ENCODE measurements around the gene PCNX2.
"Not testable (repeated sequence)": the region's sequence is repeated elsewhere in the genome, so short reads cannot be mapped to it uniquely, and the experiment has no call there.

PCNX2 gene

DNA sequence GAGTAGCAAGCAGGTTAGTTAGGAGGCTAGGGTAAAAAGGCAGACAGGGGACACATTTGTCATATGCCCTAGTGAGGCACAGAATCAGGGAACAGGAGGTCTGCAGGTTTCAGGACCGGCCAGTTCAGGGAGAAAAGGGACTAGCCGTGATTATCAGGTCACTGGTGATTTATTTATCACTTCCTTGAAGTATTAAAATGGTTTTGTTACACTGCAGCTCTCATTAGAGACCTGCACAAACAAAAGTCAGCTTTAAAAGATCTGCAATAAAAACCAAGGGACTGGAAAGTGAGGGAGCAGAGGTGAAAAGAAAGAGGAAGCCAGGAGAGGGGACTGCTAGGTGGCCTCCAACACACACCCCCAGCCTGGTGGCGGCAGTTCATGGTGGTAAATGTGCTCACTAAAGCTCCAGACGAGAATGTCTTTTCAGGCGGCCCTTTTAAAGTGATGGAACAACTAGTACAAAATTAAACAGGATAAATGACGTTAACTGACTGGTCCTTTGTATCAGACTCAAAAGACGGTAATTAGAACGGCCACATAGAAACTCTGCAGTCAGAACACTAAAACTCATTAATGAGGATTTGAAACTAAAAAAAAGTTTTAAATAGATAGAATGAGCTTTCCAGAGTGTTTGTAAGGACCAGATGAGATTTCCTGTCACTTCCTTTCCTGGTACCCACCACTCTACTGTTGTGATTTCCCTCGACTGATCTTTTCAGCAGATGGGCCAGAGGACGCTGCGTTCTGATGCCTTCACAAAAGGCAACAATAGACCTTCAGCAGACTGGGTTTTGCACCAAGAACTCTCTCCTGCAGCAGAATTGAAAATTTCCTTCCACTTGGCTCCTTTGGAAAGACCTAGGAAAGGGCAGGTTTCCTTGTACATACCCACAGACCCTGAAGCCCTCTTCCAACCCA, 208.3 kb downstream of the PCNX2 start:
- H3K9me3 ChIP-seq (ENCODE audit: control insufficient read depth, insufficient read depth, low read length): no peaks in the 10 kb centered on the region
- no peak overlapping the region for H3K9ac ChIP-seq (ENCODE audit: low read depth, low read length)
- no peak overlapping the region for H3K4me3 ChIP-seq (ENCODE audit: low read depth, low read length)
- no peaks in the 10 kb centered on the region for H3K36me3 ChIP-seq (ENCODE audit: control insufficient read depth, insufficient read depth, low read length)
- H3K27me3 ChIP-seq (ENCODE audit: control insufficient read depth, insufficient read depth, low read length): no peaks in the 10 kb centered on the region
- H3K4me1 ChIP-seq (ENCODE audit: control insufficient read depth, insufficient read depth, low read length): no peaks in the 10 kb centered on the region

DNA sequence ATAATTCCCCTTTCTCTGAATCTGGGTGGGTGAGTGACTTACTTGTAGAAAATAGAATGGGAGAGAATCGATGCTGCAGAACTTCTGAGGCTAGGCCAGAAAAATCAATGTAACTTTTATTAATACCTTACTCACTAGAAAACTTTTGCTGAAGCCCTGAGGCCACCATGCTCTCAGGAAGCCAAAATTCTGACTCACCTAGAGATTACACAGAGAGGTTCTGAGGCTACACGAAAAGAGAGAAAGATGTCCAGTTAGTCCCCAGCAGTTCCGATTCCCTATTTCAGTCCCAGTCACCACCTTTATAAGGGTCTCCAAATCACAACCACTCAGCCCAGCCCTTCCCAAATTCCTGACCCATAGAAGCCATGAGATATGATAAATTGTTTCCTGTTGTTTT, 210.0 kb downstream of the PCNX2 start:
- Histone ChIP-seq H3K36me3 (ENCODE audit: control insufficient read depth, insufficient read depth, low read length) (no peaks in the 10 kb centered on the region), H3K9ac (ENCODE audit: low read depth, low read length) (no peak overlapping the region), H3K4me1 (ENCODE audit: control insufficient read depth, insufficient read depth, low read length) (no peaks in the 10 kb centered on the region), H3K9me3 (ENCODE audit: control insufficient read depth, insufficient read depth, low read length) (no peaks in the 10 kb centered on the region), H3K4me3 (ENCODE audit: low read depth, low read length) (no peak overlapping the region), H3K27me3 (ENCODE audit: control insufficient read depth, insufficient read depth, low read length) (no peaks in the 10 kb centered on the region)

GRCh38 chr1:233082778-233083550, 212.6 kb downstream of the PCNX2 start:
- no peaks in the 10 kb centered on the region for H3K4me1 ChIP-seq (ENCODE audit: control insufficient read depth, insufficient read depth, low read length)
- H3K36me3 ChIP-seq (ENCODE audit: control insufficient read depth, insufficient read depth, low read length): no peaks in the 10 kb centered on the region
- H3K9ac ChIP-seq (ENCODE audit: low read depth, low read length): no peak overlapping the region
- no peaks in the 10 kb centered on the region for H3K27me3 ChIP-seq (ENCODE audit: control insufficient read depth, insufficient read depth, low read length)
- H3K9me3 ChIP-seq (ENCODE audit: control insufficient read depth, insufficient read depth, low read length): no peaks in the 10 kb centered on the region
- H3K4me3 ChIP-seq (ENCODE audit: low read depth, low read length): no peak overlapping the region

- Histone ChIP-seq H3K4me3 (ENCODE audit: low read depth, low read length) (no peak overlapping the region), H3K4me1 (ENCODE audit: control insufficient read depth, insufficient read depth, low read length) (no peaks in the 10 kb centered on the region), H3K9me3 (ENCODE audit: control insufficient read depth, insufficient read depth, low read length) (no peaks in the 10 kb centered on the region), H3K9ac (ENCODE audit: low read depth, low read length) (no peak overlapping the region), H3K27me3 (ENCODE audit: control insufficient read depth, insufficient read depth, low read length) (no peaks in the 10 kb centered on the region), H3K36me3 (ENCODE audit: control insufficient read depth, insufficient read depth, low read length) (no peaks in the 10 kb centered on the region)
These were observed 213.8 kb downstream of the PCNX2 start for GRCh38 chr1:233081735-233082134.

DNA sequence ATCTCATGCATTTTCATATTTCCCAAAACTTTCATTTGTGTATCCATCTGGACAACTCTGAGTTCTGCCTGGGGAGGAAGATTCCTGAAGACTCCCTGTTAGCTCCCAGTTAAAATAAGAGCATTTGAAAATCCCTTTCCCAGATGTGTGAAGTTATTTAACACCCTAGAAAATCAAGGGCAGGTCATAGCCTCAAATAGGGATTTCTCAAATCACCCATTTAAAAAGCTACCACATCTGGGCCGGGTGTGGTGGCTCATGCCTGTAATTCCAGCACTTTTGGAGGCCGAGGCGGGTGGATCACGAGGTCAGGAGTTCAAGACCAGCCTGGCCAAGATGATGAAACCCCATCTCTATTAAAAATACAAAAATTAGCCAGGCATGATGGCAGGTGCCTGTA, 214.7 kb downstream of the PCNX2 start:
- not testable (repeated sequence) for H3K9me3 ChIP-seq (ENCODE audit: control insufficient read depth, insufficient read depth, low read length); H3K4me3 ChIP-seq (ENCODE audit: low read depth, low read length); H3K27me3 ChIP-seq (ENCODE audit: control insufficient read depth, insufficient read depth, low read length); H3K36me3 ChIP-seq (ENCODE audit: control insufficient read depth, insufficient read depth, low read length); H3K4me1 ChIP-seq (ENCODE audit: control insufficient read depth, insufficient read depth, low read length); H3K9ac ChIP-seq (ENCODE audit: low read depth, low read length)

GRCh38 chr1:233080286-233080685, 215.2 kb downstream of the PCNX2 start:
- no peaks in the 10 kb centered on the region for H3K4me1 ChIP-seq (ENCODE audit: control insufficient read depth, insufficient read depth, low read length)
- H3K9me3 ChIP-seq (ENCODE audit: control insufficient read depth, insufficient read depth, low read length): no peaks in the 10 kb centered on the region
- H3K36me3 ChIP-seq (ENCODE audit: control insufficient read depth, insufficient read depth, low read length): no peaks in the 10 kb centered on the region
- no peak overlapping the region for H3K4me3 ChIP-seq (ENCODE audit: low read depth, low read length)
- H3K27me3 ChIP-seq (ENCODE audit: control insufficient read depth, insufficient read depth, low read length): no peaks in the 10 kb centered on the region
- H3K9ac ChIP-seq (ENCODE audit: low read depth, low read length): no peak overlapping the region

GRCh38 chr1:233079574-233079973, 216.0 kb downstream of the PCNX2 start:
- H3K4me3 ChIP-seq (ENCODE audit: low read depth, low read length): no peak overlapping the region
- no peaks in the 10 kb centered on the region for H3K36me3 ChIP-seq (ENCODE audit: control insufficient read depth, insufficient read depth, low read length)
- no peak overlapping the region for H3K9ac ChIP-seq (ENCODE audit: low read depth, low read length)
- no peaks in the 10 kb centered on the region for H3K27me3 ChIP-seq (ENCODE audit: control insufficient read depth, insufficient read depth, low read length)
- H3K4me1 ChIP-seq (ENCODE audit: control insufficient read depth, insufficient read depth, low read length): no peaks in the 10 kb centered on the region
- H3K9me3 ChIP-seq (ENCODE audit: control insufficient read depth, insufficient read depth, low read length): no peaks in the 10 kb centered on the region

- Histone ChIP-seq H3K9ac (ENCODE audit: low read depth, low read length) (no peak overlapping the region), H3K4me1 (ENCODE audit: control insufficient read depth, insufficient read depth, low read length) (no peaks in the 10 kb centered on the region), H3K27me3 (ENCODE audit: control insufficient read depth, insufficient read depth, low read length) (no peaks in the 10 kb centered on the region), H3K9me3 (ENCODE audit: control insufficient read depth, insufficient read depth, low read length) (no peaks in the 10 kb centered on the region), H3K36me3 (ENCODE audit: control insufficient read depth, insufficient read depth, low read length) (no peaks in the 10 kb centered on the region), H3K4me3 (ENCODE audit: low read depth, low read length) (no peak overlapping the region)
These were observed 217.1 kb downstream of the PCNX2 start for GRCh38 chr1:233078396-233078795.

GRCh38 chr1:233075915-233076295, 219.6 kb downstream of the PCNX2 start:
- Histone ChIP-seq H3K4me1 (ENCODE audit: control insufficient read depth, insufficient read depth, low read length) (no peaks in the 10 kb centered on the region), H3K9ac (ENCODE audit: low read depth, low read length) (no peak overlapping the region), H3K9me3 (ENCODE audit: control insufficient read depth, insufficient read depth, low read length) (no peaks in the 10 kb centered on the region), H3K36me3 (ENCODE audit: control insufficient read depth, insufficient read depth, low read length) (no peaks in the 10 kb centered on the region), H3K4me3 (ENCODE audit: low read depth, low read length) (no peak overlapping the region), H3K27me3 (ENCODE audit: control insufficient read depth, insufficient read depth, low read length) (no peaks in the 10 kb centered on the region)

- H3K4me3 ChIP-seq (ENCODE audit: low read depth, low read length): no peak overlapping the region
- no peaks in the 10 kb centered on the region for H3K9me3 ChIP-seq (ENCODE audit: control insufficient read depth, insufficient read depth, low read length)
- no peak overlapping the region for H3K9ac ChIP-seq (ENCODE audit: low read depth, low read length)
- no peaks in the 10 kb centered on the region for H3K4me1 ChIP-seq (ENCODE audit: control insufficient read depth, insufficient read depth, low read length)
- H3K27me3 ChIP-seq (ENCODE audit: control insufficient read depth, insufficient read depth, low read length): no peaks in the 10 kb centered on the region
- H3K36me3 ChIP-seq (ENCODE audit: control insufficient read depth, insufficient read depth, low read length): no peaks in the 10 kb centered on the region
These were observed 229.4 kb downstream of the PCNX2 start for GRCh38 chr1:233066087-233066486.

DNA sequence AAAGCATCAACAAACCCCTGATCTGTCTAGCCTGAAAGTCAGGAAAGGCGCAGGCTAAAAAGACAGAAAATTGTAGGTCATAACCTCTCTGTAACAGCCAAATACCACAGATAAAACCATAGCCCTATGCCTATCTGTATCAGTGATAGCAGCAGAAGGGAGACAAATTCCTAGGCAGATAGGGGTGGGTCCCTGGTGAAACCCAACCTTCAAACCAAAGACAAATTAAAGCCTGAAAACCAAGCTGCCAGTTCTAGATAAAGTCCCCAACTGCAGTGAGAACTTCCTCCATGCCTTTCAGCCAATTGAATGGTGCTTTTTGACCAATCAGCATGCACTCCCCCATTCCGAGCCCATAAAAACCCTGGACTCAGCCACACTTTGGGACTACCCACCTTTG, 229.8 kb downstream of the PCNX2 start:
- Histone ChIP-seq H3K9ac (ENCODE audit: low read depth, low read length) (no peak overlapping the region), H3K9me3 (ENCODE audit: control insufficient read depth, insufficient read depth, low read length) (no peaks in the 10 kb centered on the region), H3K36me3 (ENCODE audit: control insufficient read depth, insufficient read depth, low read length) (no peaks in the 10 kb centered on the region), H3K27me3 (ENCODE audit: control insufficient read depth, insufficient read depth, low read length) (no peaks in the 10 kb centered on the region), H3K4me3 (ENCODE audit: low read depth, low read length) (no peak overlapping the region), H3K4me1 (ENCODE audit: control insufficient read depth, insufficient read depth, low read length) (no peaks in the 10 kb centered on the region)

- no peak overlapping the region for H3K9ac ChIP-seq (ENCODE audit: low read depth, low read length)
- no peaks in the 10 kb centered on the region for H3K9me3 ChIP-seq (ENCODE audit: control insufficient read depth, insufficient read depth, low read length)
These were observed 230.5 kb downstream of the PCNX2 start for GRCh38 chr1:233064988-233065387.

More at GRCh38 chr1:233064988-233065387, 230.5 kb downstream of the PCNX2 start:
- Histone ChIP-seq H3K27me3 (ENCODE audit: control insufficient read depth, insufficient read depth, low read length) (no peaks in the 10 kb centered on the region), H3K36me3 (ENCODE audit: control insufficient read depth, insufficient read depth, low read length) (no peaks in the 10 kb centered on the region), H3K4me1 (ENCODE audit: control insufficient read depth, insufficient read depth, low read length) (no peaks in the 10 kb centered on the region), H3K4me3 (ENCODE audit: low read depth, low read length) (no peak overlapping the region)

Measured in iPS-15b (cell line).